ENCODE results near the gene SLC8A1.

DNA sequence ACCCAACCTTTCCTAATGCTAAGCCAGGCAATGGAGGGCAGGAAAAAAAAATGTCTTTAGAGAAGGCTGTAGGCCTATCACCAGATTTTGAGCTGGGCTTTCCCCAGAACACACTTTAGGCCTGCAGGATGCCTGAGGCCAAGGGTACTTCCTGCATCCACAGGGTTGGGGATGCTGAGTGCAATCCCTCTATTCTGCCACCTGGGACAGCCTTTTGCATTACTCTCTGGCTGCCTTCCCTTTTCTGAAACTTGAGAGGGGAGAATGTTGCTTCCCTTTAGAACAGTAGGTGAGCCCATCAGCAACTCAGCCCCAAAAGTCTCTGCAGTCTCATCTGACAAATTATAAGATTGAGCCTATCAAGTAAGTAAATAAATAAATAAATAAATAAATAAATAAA is 195.2 kb downstream of the SLC8A1 start:
- TF ChIP-seq, protein P1, sequence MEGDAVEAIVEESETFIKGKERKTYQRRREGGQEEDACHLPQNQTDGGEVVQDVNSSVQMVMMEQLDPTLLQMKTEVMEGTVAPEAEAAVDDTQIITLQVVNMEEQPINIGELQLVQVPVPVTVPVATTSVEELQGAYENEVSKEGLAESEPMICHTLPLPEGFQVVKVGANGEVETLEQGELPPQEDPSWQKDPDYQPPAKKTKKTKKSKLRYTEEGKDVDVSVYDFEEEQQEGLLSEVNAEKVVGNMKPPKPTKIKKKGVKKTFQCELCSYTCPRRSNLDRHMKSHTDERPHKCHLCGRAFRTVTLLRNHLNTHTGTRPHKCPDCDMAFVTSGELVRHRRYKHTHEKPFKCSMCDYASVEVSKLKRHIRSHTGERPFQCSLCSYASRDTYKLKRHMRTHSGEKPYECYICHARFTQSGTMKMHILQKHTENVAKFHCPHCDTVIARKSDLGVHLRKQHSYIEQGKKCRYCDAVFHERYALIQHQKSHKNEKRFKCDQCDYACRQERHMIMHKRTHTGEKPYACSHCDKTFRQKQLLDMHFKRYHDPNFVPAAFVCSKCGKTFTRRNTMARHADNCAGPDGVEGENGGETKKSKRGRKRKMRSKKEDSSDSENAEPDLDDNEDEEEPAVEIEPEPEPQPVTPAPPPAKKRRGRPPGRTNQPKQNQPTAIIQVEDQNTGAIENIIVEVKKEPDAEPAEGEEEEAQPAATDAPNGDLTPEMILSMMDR (conservative IDR thresholded peaks at IDR 0.05; ENCODE audit: low read depth, low read length), result no peak
- TF ChIP-seq EZH2 (IDR thresholded peaks at IDR 0.05; ENCODE audit: borderline replicate concordance, low read depth, low read length, poor library complexity, severe bottlenecking), result no peak
